Activated naive CD4-positive, alpha-beta T cell treated with anti-CD3 and anti-CD28 coated beads for 36 hours (primary cell): ENCODE results near the gene NEAT1. TPM values are rescaled to one million over a fixed set of nuclear protein-coding genes. Genes with fewer than 3 reads are reported as not detected.
A peak's percentile ranks its signal among the peaks of the same experiment; 100 is the strongest.

ENCODE experiments used
- CTCF ChIA-PET: fragments of 350-600 bp; sonication (Branson Sonifier 250); formaldehyde crosslinking; loops from one replicate; lab custom pipeline; 2021; ENCODE audit warnings: antibody characterized with exemption; lab: Charles Lee
- DNase-seq: peaks from one replicate; pipeline ENCODE4 v3.0.0-alpha.2; 2020
- H3K27ac Mint-ChIP-seq: one replicate; pipeline ENCODE4 v1.8.0; 2021; ENCODE audit warnings: mild to moderate bottlenecking, mixed read lengths
- H3K27me3 Mint-ChIP-seq: one replicate; pipeline ENCODE4 v1.8.0; 2021; ENCODE audit warnings: low read depth, mixed read lengths
- H3K36me3 Mint-ChIP-seq: one replicate; pipeline ENCODE4 v1.8.0; 2021; ENCODE audit warnings: low read depth, mixed read lengths
- H3K4me1 Mint-ChIP-seq: one replicate; pipeline ENCODE4 v1.8.0; 2021; ENCODE audit warnings: low read depth, mixed read lengths
- H3K4me3 Mint-ChIP-seq: one replicate; pipeline ENCODE4 v1.8.0; 2021; ENCODE audit warnings: mild to moderate bottlenecking, moderate library complexity, mixed read lengths
- H3K9me3 Mint-ChIP-seq: one replicate; pipeline ENCODE4 v1.8.0; 2021; ENCODE audit warnings: mixed read lengths
- intact Hi-C: fragments of 100-400 bp; cut with micrococcal nuclease; formaldehyde crosslinking; loops from one replicate; pipeline ENCODE4 v1.15.1; 2023
- total RNA-seq, 2 experiments: library from RNA; stranded (reverse); gene quantifications; one replicate each; pipeline ENCODE4 v1.2.3, GENCODE V29; 2021

The NEAT1 gene
- total RNA-seq, 2 experiments from 2014 or later: 693 to 750 TPM

GRCh38 chr11:65392186-65392829 is 30.3 kb upstream of the NEAT1 start:
- no peaks in the 10 kb centered on the region for H3K27me3 Mint-ChIP-seq
- DNase-seq: no peak
- peaks cover 33% of the 10 kb centered on the region for H3K4me1 Mint-ChIP-seq
- H3K36me3 Mint-ChIP-seq: peaks cover 9% of the 10 kb centered on the region
- H3K27ac Mint-ChIP-seq: peak overlapping the region; percentile 9
- CTCF ChIA-PET: interaction anchor here (0.6 to 2.3 kb wide), 2 partner anchors 24 to 132 kb away, joined by 3 to 5 read pairs; no protein-coding TSS in a partner anchor
- H3K4me3 Mint-ChIP-seq: no peak overlapping the region
- intact Hi-C loops: no loop called here
- H3K9me3 Mint-ChIP-seq: no peaks in the 10 kb centered on the region

- peaks cover 11% of the 10 kb centered on the region for H3K36me3 Mint-ChIP-seq
- H3K4me1 Mint-ChIP-seq: peaks cover 32% of the 10 kb centered on the region
- no peak for DNase-seq
- no peaks in the 10 kb centered on the region for H3K9me3 Mint-ChIP-seq
- CTCF ChIA-PET: no interaction called here
- H3K27me3 Mint-ChIP-seq: no peaks in the 10 kb centered on the region
- peak overlapping the region; percentile 9 for H3K27ac Mint-ChIP-seq
- H3K4me3 Mint-ChIP-seq: no peak overlapping the region
- intact Hi-C loops: no loop called here
Observed at GRCh38 chr11:65392899-65393298, 29.7 kb upstream of the NEAT1 start.

GRCh38 chr11:65393513-65394079 is 29.0 kb upstream of the NEAT1 start:
- Mint-ChIP-seq H3K27ac (no peak overlapping the region), H3K4me3 (no peak overlapping the region), H3K36me3 (peaks cover 10% of the 10 kb centered on the region), H3K9me3 (no peaks in the 10 kb centered on the region), H3K27me3 (no peaks in the 10 kb centered on the region), H3K4me1 (peaks cover 28% of the 10 kb centered on the region)
- intact Hi-C loops: no loop called here
- CTCF ChIA-PET: no interaction called here
- DNase-seq: no peak

GRCh38 chr11:65394125-65394536 is 28.5 kb upstream of the NEAT1 start:
- Mint-ChIP-seq H3K36me3 (peaks cover 11% of the 10 kb centered on the region), H3K27ac (no peak overlapping the region)
- CTCF ChIA-PET: no interaction called here

GRCh38 chr11:65395961-65396530 is 26.6 kb upstream of the NEAT1 start:
- CTCF ChIA-PET: interaction anchor here (1.4 kb wide), 1 partner anchor 20 kb away, joined by 4 read pairs; no protein-coding TSS in a partner anchor
- H3K9me3 Mint-ChIP-seq: no peaks in the 10 kb centered on the region
- peaks cover 8% of the 10 kb centered on the region for H3K4me1 Mint-ChIP-seq
- H3K27ac Mint-ChIP-seq: no peak overlapping the region
- H3K27me3 Mint-ChIP-seq: no peaks in the 10 kb centered on the region
- intact Hi-C loops: no loop called here
- no peak for DNase-seq
- H3K4me3 Mint-ChIP-seq: no peak overlapping the region
- peaks cover 13% of the 10 kb centered on the region for H3K36me3 Mint-ChIP-seq

More at GRCh38 chr11:65394125-65394536, 28.5 kb upstream of the NEAT1 start:
- Mint-ChIP-seq H3K9me3 (no peaks in the 10 kb centered on the region), H3K4me3 (no peak overlapping the region), H3K4me1 (peaks cover 23% of the 10 kb centered on the region), H3K27me3 (no peaks in the 10 kb centered on the region)
- no peak for DNase-seq
- intact Hi-C loops: no loop called here

- Mint-ChIP-seq H3K36me3 (peaks cover 17% of the 10 kb centered on the region), H3K27ac (no peak overlapping the region)
- CTCF ChIA-PET: interaction anchor here (1.4 kb wide), 1 partner anchor 19 kb away, joined by 4 read pairs; no protein-coding TSS in a partner anchor
Observed at GRCh38 chr11:65396769-65397745, 25.5 kb upstream of the NEAT1 start.

GRCh38 chr11:65398362-65398910 is 24.2 kb upstream of the NEAT1 start:
- CTCF ChIA-PET: interaction anchor here (0.6 kb wide), 1 partner anchor 16 kb away, joined by 3 read pairs; no protein-coding TSS in a partner anchor
- DNase-seq: no peak
- Mint-ChIP-seq H3K4me1 (peaks cover 5% of the 10 kb centered on the region), H3K36me3 (peaks cover 20% of the 10 kb centered on the region), H3K4me3 (no peak overlapping the region), H3K27me3 (no peaks in the 10 kb centered on the region), H3K27ac (no peak overlapping the region), H3K9me3 (no peaks in the 10 kb centered on the region)
- intact Hi-C loops: no loop called here

More at GRCh38 chr11:65396769-65397745, 25.5 kb upstream of the NEAT1 start:
- DNase-seq: no peak
- no peak overlapping the region for H3K4me3 Mint-ChIP-seq
- peaks cover 3% of the 10 kb centered on the region for H3K4me1 Mint-ChIP-seq
- H3K27me3 Mint-ChIP-seq: no peaks in the 10 kb centered on the region
- no peaks in the 10 kb centered on the region for H3K9me3 Mint-ChIP-seq
- intact Hi-C loops: no loop called here

- Mint-ChIP-seq H3K27ac (no peak overlapping the region), H3K4me3 (no peak overlapping the region), H3K9me3 (no peaks in the 10 kb centered on the region), H3K4me1 (peaks cover 7% of the 10 kb centered on the region), H3K27me3 (no peaks in the 10 kb centered on the region), H3K36me3 (peaks cover 23% of the 10 kb centered on the region)
- DNase-seq: no peak
- intact Hi-C loops: no loop called here
- CTCF ChIA-PET: no interaction called here
Observed at GRCh38 chr11:65399249-65399648, 23.3 kb upstream of the NEAT1 start.

GRCh38 chr11:65399845-65400244 is 22.8 kb upstream of the NEAT1 start:
- Mint-ChIP-seq H3K36me3 (peaks cover 23% of the 10 kb centered on the region), H3K4me3 (no peak overlapping the region), H3K27ac (no peak overlapping the region), H3K4me1 (peaks cover 7% of the 10 kb centered on the region), H3K27me3 (no peaks in the 10 kb centered on the region), H3K9me3 (no peaks in the 10 kb centered on the region)
- CTCF ChIA-PET: no interaction called here
- DNase-seq: no peak
- intact Hi-C loops: no loop called here

GRCh38 chr11:65400307-65401072 is 22.1 kb upstream of the NEAT1 start:
- H3K4me3 Mint-ChIP-seq: no peak overlapping the region
- intact Hi-C loops: no loop called here
- peaks cover 7% of the 10 kb centered on the region for H3K4me1 Mint-ChIP-seq
- DNase-seq: no peak
- no peak overlapping the region for H3K27ac Mint-ChIP-seq
- H3K9me3 Mint-ChIP-seq: no peaks in the 10 kb centered on the region
- CTCF ChIA-PET: interaction anchor here (1.0 kb wide), 1 partner anchor 194 kb away, joined by 5 read pairs; no protein-coding TSS in a partner anchor
- H3K36me3 Mint-ChIP-seq: peaks cover 23% of the 10 kb centered on the region
- H3K27me3 Mint-ChIP-seq: no peaks in the 10 kb centered on the region

- no peak for DNase-seq
- no peaks in the 10 kb centered on the region for H3K9me3 Mint-ChIP-seq
- peaks cover 23% of the 10 kb centered on the region for H3K36me3 Mint-ChIP-seq
- intact Hi-C loops: no loop called here
- CTCF ChIA-PET: interaction anchor here (1.0 kb wide), 1 partner anchor 193 kb away, joined by 5 read pairs; no protein-coding TSS in a partner anchor
- peaks cover 7% of the 10 kb centered on the region for H3K4me1 Mint-ChIP-seq
- H3K27me3 Mint-ChIP-seq: no peaks in the 10 kb centered on the region
- H3K27ac Mint-ChIP-seq: no peak overlapping the region
- no peak overlapping the region for H3K4me3 Mint-ChIP-seq
Observed at GRCh38 chr11:65401073-65401802, 21.4 kb upstream of the NEAT1 start.
